Lung (tissue), 16 donors: ENCODE data around the gene PPIB. TPM values are rescaled to one million over a fixed set of nuclear protein-coding genes. Genes with fewer than 3 reads are reported as not detected.

Experiments
- ATAC-seq: fragments of 200-7000 bp; cut with Tn5 transposase; one replicate; pipeline ENCODE4 v1.9.1; 2020; ENCODE audit warnings: moderate number of reproducible peaks; ENCODE audit not compliant: insufficient read depth, low FRiP score
- DNase-seq, 3 donors: peaks; one replicate each; pipeline ENCODE4 v3.0.0-alpha.2; 2013 to 2017
- H3K27ac ChIP-seq, 2 donors: one replicate each; pipeline ENCODE4 v1.5.1; 2013; ENCODE audit warnings: mild to moderate bottlenecking in 2 of 2, moderate library complexity in 2 of 2, control low read depth in 1 of 2, inconsistent platforms in 1 of 2, low read depth in 1 of 2, low read length in 1 of 2
- H3K27me3 ChIP-seq, 3 donors: one replicate each; pipeline ENCODE4 v1.5.1; 2013; ENCODE audit warnings: low read length in 2 of 3; ENCODE audit not compliant: control insufficient read depth in 3 of 3, insufficient read depth in 3 of 3
- H3K36me3 ChIP-seq, 4 donors: one replicate each; pipeline ENCODE4 v1.5.1; 2013; ENCODE audit warnings: low read length in 4 of 4, mild to moderate bottlenecking in 1 of 4, moderate library complexity in 1 of 4; ENCODE audit not compliant: control insufficient read depth in 4 of 4, insufficient read depth in 4 of 4
- H3K4me1 ChIP-seq, 5 donors: one replicate each; pipeline ENCODE4 v1.5.1; 2013; ENCODE audit warnings: low read length in 5 of 5, mild to moderate bottlenecking in 2 of 5, moderate library complexity in 1 of 5; ENCODE audit not compliant: control insufficient read depth in 5 of 5, insufficient read depth in 5 of 5
- H3K4me3 ChIP-seq: one replicate; pipeline ENCODE4 v1.5.1; 2013; ENCODE audit warnings: mild to moderate bottlenecking, control low read depth, moderate library complexity
- H3K9ac ChIP-seq, 2 donors: one replicate each; pipeline ENCODE4 v1.5.1; 2013; ENCODE audit warnings: low read length in 2 of 2, control low read depth in 1 of 2; ENCODE audit not compliant: insufficient read depth in 1 of 2
- H3K9me3 ChIP-seq, 4 donors: one replicate each; pipeline ENCODE4 v1.5.1; 2013; ENCODE audit warnings: low read length in 3 of 4, mild to moderate bottlenecking in 1 of 4, moderate library complexity in 1 of 4; ENCODE audit not compliant: control insufficient read depth in 4 of 4, insufficient read depth in 3 of 4
- CTCF ChIP-seq: IDR thresholded peaks from 2 replicates; pipeline ENCODE4 v1.5.1; 2012; ENCODE audit warnings: mild to moderate bottlenecking; ENCODE audit errors: control extremely low read depth, extremely low read depth
- WGBS, 2 donors: extraction: QIAGEN DNeasy Blood & Tissue Kit; methylation state at CpG; one replicate each; pipeline ENCODE4 v1.1.7; 2013; 5-methylcytosine and 5-hydroxymethylcytosine counted together
- long read RNA-seq, 5 donors: transcript quantifications; one replicate each; lab custom pipeline, GENCODE V29; 2026
- polyA plus RNA-seq, 2 donors: library from polyadenylated mRNA; stranded (reverse); fragments of 200-250 nt; gene quantifications; one replicate each; pipeline ENCODE4 v1.2.1, GENCODE V29; 2013
- total RNA-seq, 2 donors: library from RNA; depleted of rRNA in 1 of 2; stranded (reverse); fragments of >200 nt in 1 of 2; gene quantifications; one replicate each; pipeline ENCODE4 v1.2.1, GENCODE V29; 2014 to 2021
- donor health status: control.
- donor health status: control.
- donor health status: Bipolar disorder and iron deficiency.
- donor health status: healthy.
- donor health status: DM: yes; HTN: yes; CAD: no.

PPIB gene
- total RNA-seq (100 to 1,000 TPM; 213 to 721 TPM), polyA plus RNA-seq (1,000 to 10,000 TPM in 1 of 2 donors, 100 to 1,000 TPM in 1; 981 to 1,077 TPM)
- long read RNA-seq, donor 1, transcript PPIB-201 (5 exons, 1,081 nt) = major isoform, 315 of 373 reads
- long read RNA-seq, donor 1, partial matches to known transcripts = 22 of 373 reads
- long read RNA-seq, donor 1, other reads (novel, unspliced or antisense) = 32 of 373 reads
- long read RNA-seq, donor 2, transcript PPIB-201 (5 exons, 1,081 nt) = major isoform, 150 of 194 reads
- long read RNA-seq, donor 2, partial matches to known transcripts = 29 of 194 reads
- long read RNA-seq, donor 2, other reads (novel, unspliced or antisense) = 13 of 194 reads
- long read RNA-seq, donor 3, transcript PPIB-201 (5 exons, 1,081 nt) = major isoform, 205 of 233 reads
- long read RNA-seq, donor 3, partial matches to known transcripts = 9 of 233 reads
- long read RNA-seq, donor 3, other reads (novel, unspliced or antisense) = 17 of 233 reads
- long read RNA-seq, donor 4, transcript PPIB-201 (5 exons, 1,081 nt) = major isoform, 137 of 177 reads
- long read RNA-seq, donor 4, partial matches to known transcripts = 26 of 177 reads
- long read RNA-seq, donor 4, other reads (novel, unspliced or antisense) = 10 of 177 reads
- long read RNA-seq, donor 5, transcript PPIB-201 (5 exons, 1,081 nt) = major isoform, 369 of 486 reads
- long read RNA-seq, donor 5, partial matches to known transcripts = 51 of 486 reads
- long read RNA-seq, donor 5, other reads (novel, unspliced or antisense) = 63 of 486 reads

GRCh38 chr15:64162869-64163658, at the start of gene PPIB:
Gene PPIB (minus strand): TSS chr15:64163022. CDS start chr15:64162986, 36 bp downstream.
- H3K27ac ChIP-seq = peak within 1 kb of the TSS; percentile 93
- TF ChIP-seq CTCF = peak; percentile 21
- H3K4me3 ChIP-seq = peak within 1 kb of the TSS; percentile 84
- H3K9ac ChIP-seq = peak within 1 kb of the TSS; percentile 73 to 95
- H3K36me3 ChIP-seq = peaks cover 5 to 23% (median 18%) of the 10 kb centered on the region in 4 donors
- 0 to 1% methylated on average over 57 to 68 of the region's 69 CpGs for WGBS, 2 donors
- H3K9me3 ChIP-seq = no peaks in the 10 kb centered on the region
- peak; percentile 96 for ATAC-seq
- peaks cover 7 to 27% (median 12%) of the 10 kb centered on the region in 5 donors for H3K4me1 ChIP-seq
- DNase-seq = peak; percentile 98 to 99 (median 98)
- no peaks in the 10 kb centered on the region for H3K27me3 ChIP-seq

- no peaks in the 10 kb centered on the region for H3K27me3 ChIP-seq
- no peaks in the 10 kb centered on the region for H3K9me3 ChIP-seq
- H3K4me3 ChIP-seq = no peak overlapping the region
- H3K27ac ChIP-seq = no peak overlapping the region
- DNase-seq (no peak), ATAC-seq (no peak)
- H3K4me1 ChIP-seq = peaks cover 0 to 3% (median 0%) of the 10 kb centered on the region in 5 donors
- no peak overlapping the region for H3K9ac ChIP-seq
- TF ChIP-seq CTCF = no peak
- H3K36me3 ChIP-seq = peaks cover 5 to 9% (median 6%) of the 10 kb centered on the region in 4 donors
- WGBS, 2 donors = 90 to 92% methylated on average over 2 of the region's 2 CpGs
These were observed 48.9 kb upstream of the PPIB start for GRCh38 chr15:64211696-64212095.

- WGBS, 2 donors = 80 to 87% methylated on average over 2 of the region's 2 CpGs
- Histone ChIP-seq H3K4me3 (no peak overlapping the region), H3K27ac (no peak overlapping the region), H3K36me3 (peaks cover 5 to 13% (median 5%) of the 10 kb centered on the region in 4 donors), H3K4me1 (no peaks in the 10 kb centered on the region), H3K27me3 (no peaks in the 10 kb centered on the region), H3K9ac (no peak overlapping the region), H3K9me3 (no peaks in the 10 kb centered on the region)
- ATAC-seq = no peak
- no peak for TF ChIP-seq CTCF
- DNase-seq = no peak
These were observed 47.5 kb upstream of the PPIB start for GRCh38 chr15:64210371-64210770.
